Erythroblast (primary cell): ENCODE data around the gene LENG9.
"Not testable (repeated sequence)": the region's sequence is repeated elsewhere in the genome, so short reads cannot be mapped to it uniquely, and the experiment has no call there.

Experiments used
- DNase-seq, 2 experiments: peaks; one replicate each; lab custom pipeline; 2025; lab: John Stamatoyannopoulos, UW
- GATA1 ChIP-seq: IDR thresholded peaks from 2 replicates; pipeline ENCODE4 v1.6.1; 2011; ENCODE audit warnings: low read depth, mild to moderate bottlenecking, control low read depth, low read length, moderate library complexity
- POLR2A ChIP-seq: IDR thresholded peaks from 2 replicates; pipeline ENCODE4 v1.6.1; 2011; ENCODE audit warnings: mild to moderate bottlenecking, low read length

The LENG9 gene

GRCh38 chr19:54448774-54449700, 14.5 kb downstream of the LENG9 start, which contains the start of gene LENG8:
TSS of gene LENG8 (plus strand) at chr19:54449199. CDS start at chr19:54451345, 2,146 bp downstream.
- DNase-seq = peak; percentile 99
- no peak for TF ChIP-seq GATA1
- peak; percentile 99 for TF ChIP-seq POLR2A

- DNase-seq = peak; percentile 63 to 78
Measured at GRCh38 chr19:54448040-54448773, 15.4 kb downstream of the LENG9 start.

GRCh38 chr19:54446349-54446748, 17.2 kb downstream of the LENG9 start:
- DNase-seq = not testable (repeated sequence)

More at GRCh38 chr19:54448040-54448773, 15.4 kb downstream of the LENG9 start:
- TF ChIP-seq POLR2A (no peak), GATA1 (no peak)

GRCh38 chr19:54444737-54445136, 18.8 kb downstream of the LENG9 start:
- TF ChIP-seq POLR2A = no peak
- TF ChIP-seq GATA1 = no peak
- no peak for DNase-seq

GRCh38 chr19:54440641-54441040, 22.9 kb downstream of the LENG9 start:
- DNase-seq = no peak
- TF ChIP-seq GATA1 = no peak
- TF ChIP-seq POLR2A = no peak

- TF ChIP-seq POLR2A = no peak
- no peak for TF ChIP-seq GATA1
- peak; percentile 46 to 50 for DNase-seq
Measured at GRCh38 chr19:54439174-54439851, 24.3 kb downstream of the LENG9 start.

GRCh38 chr19:54436628-54437252, 26.8 kb downstream of the LENG9 start:
- no peak for TF ChIP-seq GATA1
- TF ChIP-seq POLR2A = no peak
- DNase-seq = peak in 1 of 2 experiments; percentile 21

- no peak for DNase-seq
- TF ChIP-seq GATA1 = no peak
- TF ChIP-seq POLR2A = no peak
Measured at GRCh38 chr19:54436031-54436523, 27.5 kb downstream of the LENG9 start.

GRCh38 chr19:54435551-54436016, 28.0 kb downstream of the LENG9 start:
- DNase-seq = no peak
- TF ChIP-seq POLR2A (no peak), GATA1 (no peak)

GRCh38 chr19:54434873-54435214, 28.7 kb downstream of the LENG9 start:
- DNase-seq = no peak
- TF ChIP-seq POLR2A = no peak

- DNase-seq = no peak
- TF ChIP-seq POLR2A (peak; percentile 34), GATA1 (no peak)
Measured at GRCh38 chr19:54434112-54434872, 29.3 kb downstream of the LENG9 start.

- TF ChIP-seq POLR2A = no peak
- DNase-seq = no peak
Measured at GRCh38 chr19:54433697-54434096, 29.9 kb downstream of the LENG9 start.
